Left colon (tissue), 2 donors: Measurements from ENCODE around the gene PARVA. TPM values are rescaled to one million over a fixed set of nuclear protein-coding genes. Genes with fewer than 3 reads are reported as not detected.

Experiments
- ATAC-seq: fragments of 200-7000 bp; cut with Tn5 transposase; one replicate; pipeline ENCODE4 v1.9.1; 2020; ENCODE audit warnings: mild to moderate bottlenecking, moderate library complexity
- DNase-seq, 2 donors: peaks; one replicate each; pipeline ENCODE4 v3.0.0-alpha.2; 2020
- intact Hi-C, 2 donors: fragments of 100-400 bp; cut with DNase I in 1 of 2; cut with micrococcal nuclease in 1 of 2; formaldehyde crosslinking; loops; one replicate each; pipeline versions ENCODE4 v1.11.2 to v1.14.0; 2022; cut with DNase I, micrococcal nuclease
- total RNA-seq, 2 donors: library from RNA; stranded (reverse); fragmentation: NEBNext Ultra II Directional; extraction: Animal tissue kit (Norgen Biotek cat#: 25700); gene quantifications; one replicate each; pipeline ENCODE4 v1.2.1, GENCODE V29; 2021
- donor health status: DM: no; HTN: no; CAD: no.
- donor health status: DM: yes; HTN: yes; CAD: no.

PARVA gene
- total RNA-seq, 2 donors from 2014 or later = 55.3 to 70.4 TPM

DNA sequence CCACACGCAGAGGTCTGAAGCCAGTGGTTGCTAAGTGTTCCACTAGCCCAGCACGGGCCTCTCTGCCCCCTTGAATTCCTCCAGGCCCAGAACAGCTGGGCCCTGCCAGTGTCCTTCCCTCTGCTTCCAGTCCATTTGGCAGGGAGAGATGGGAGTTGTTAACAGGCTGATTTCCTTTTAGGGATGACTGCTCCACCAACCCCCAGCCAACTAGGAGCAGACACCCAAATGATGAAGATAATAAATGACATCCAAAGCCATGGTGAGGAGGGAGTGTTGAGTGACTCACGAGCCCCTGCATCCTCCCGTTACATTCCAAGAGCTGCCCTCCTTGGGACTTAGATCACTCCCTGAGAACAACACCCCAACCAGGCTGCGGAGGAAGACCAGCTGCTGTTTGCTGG lies 20.6 kb downstream of the PARVA start:
- ATAC-seq (peak; percentile 44), DNase-seq (peak in 1 of 2 donors; percentile 80)
- intact Hi-C loops = no loop called here

DNA sequence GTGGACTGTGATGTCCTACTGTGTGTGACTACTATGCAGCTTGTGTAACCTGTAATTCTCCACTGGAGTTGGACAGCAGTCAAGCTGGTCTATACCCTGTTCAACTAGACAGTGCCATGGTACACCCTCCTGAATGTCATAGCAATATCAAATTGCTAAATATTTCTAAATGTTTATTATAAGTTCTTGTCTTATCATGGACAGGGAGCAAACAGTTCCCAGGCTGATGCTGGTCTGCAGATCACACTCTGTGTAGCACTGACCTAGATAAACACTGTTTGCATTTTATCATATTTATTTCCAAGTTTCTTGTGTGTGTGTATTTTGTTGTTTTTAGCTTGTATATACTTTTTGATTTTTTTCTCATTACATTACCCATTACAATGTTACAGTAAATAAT lies 22.0 kb downstream of the PARVA start:
- no peak for ATAC-seq
- intact Hi-C loops = no loop called here
- no peak for DNase-seq

DNA sequence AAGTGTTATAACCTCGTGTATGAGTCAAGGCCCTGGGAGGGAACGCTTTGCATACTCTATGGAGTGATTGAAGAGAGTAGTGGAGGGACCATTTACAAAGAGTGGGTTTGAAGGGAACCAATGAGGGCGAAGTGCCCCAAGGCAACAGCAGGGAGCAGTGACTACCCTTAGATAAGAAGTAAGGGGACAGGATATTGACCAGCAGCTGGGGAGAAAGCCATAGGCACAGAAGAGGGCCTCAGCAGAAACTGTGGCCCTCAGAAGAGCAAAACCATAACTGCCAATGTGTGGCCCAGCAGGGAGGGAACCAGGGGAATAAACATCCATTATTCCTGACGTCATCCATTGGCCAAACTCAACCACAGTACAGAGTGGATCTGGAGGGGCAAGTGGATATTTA lies 24.7 kb downstream of the PARVA start:
- intact Hi-C loops = no loop called here
- DNase-seq (no peak), ATAC-seq (no peak)

DNA sequence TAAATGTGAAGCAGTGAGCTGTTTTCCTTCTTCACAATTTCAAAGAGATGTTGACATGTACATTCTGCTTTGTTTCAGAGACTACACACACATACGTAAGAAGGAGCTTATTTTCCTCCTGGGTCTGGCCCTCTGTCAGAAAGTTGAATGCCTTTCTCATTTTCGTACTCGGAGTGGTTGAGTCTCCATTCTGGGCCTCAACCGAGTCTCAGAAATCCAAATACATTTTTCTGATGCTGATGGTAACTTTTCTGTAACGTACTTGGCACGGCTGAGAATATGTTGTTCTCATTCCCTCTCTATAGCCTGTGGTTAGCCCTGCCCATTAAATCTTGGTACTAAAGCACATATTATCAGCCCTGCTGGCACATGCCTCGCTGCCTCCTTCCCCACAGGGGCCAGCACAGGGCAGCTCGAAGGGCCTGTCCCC lies 25.3 kb downstream of the PARVA start:
- intact Hi-C loops = no loop called here
- no peak for ATAC-seq
- no peak for DNase-seq

DNA sequence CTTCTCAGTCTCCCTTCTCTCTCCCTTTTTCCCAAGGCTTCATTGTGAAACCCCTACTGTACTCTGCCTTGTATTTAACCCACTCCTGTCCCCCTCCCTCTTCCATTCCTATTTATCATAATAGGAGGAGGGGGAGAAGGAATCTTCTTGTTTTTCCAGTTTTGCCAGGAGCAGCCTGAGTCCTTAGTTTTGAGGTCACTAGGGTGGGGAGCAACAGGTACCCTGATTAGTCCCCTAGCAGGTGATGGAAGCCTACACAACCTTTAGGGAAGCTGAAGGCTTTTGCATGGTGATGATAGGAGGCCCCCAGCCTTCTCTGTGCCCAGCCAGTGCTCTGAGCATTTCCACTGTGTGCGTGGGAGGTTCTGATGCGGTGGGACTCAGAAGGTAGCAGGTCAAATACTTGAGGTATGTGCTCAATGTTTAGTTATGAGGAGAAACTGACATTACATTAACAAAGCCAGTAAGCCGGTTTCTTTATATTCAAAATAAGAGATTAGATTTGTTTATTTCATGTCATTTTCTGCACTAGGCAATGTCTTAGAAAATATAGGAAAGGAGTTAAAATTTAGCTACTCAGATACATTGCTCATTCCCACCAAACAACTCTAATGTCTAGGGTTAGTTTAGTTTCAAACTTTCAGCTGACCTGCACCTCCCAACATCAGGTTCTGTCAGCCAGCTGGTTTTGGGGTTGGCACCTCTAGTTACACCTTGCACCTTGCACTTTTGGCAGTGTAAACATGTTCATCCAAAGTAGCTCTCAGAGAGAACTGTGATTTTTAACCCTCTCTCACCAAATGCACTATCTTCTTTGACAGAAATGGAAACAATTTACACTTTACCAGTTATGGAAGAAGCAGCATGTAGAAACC lies 26.0 kb downstream of the PARVA start:
- intact Hi-C loops = no loop called here
- ATAC-seq = no peak
- DNase-seq = no peak

DNA sequence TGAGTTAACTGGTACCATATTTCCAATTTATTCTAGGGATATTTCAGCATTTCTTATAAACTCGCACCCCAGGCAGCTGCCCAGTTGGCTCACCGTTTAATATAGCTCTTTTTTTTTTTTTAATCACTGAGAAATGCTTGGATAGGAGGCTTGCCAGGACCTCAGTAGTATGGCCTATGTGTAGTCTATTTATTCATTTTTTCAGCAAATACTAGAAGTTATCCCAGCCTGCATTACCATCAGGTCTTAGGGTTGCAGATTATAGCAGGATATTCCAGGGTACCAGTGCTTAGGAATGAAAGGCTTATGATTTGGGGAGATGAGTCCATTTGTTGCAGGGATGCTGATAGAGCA lies 26.6 kb downstream of the PARVA start:
- ATAC-seq (no peak), DNase-seq (no peak)
- intact Hi-C loops = no loop called here

DNA sequence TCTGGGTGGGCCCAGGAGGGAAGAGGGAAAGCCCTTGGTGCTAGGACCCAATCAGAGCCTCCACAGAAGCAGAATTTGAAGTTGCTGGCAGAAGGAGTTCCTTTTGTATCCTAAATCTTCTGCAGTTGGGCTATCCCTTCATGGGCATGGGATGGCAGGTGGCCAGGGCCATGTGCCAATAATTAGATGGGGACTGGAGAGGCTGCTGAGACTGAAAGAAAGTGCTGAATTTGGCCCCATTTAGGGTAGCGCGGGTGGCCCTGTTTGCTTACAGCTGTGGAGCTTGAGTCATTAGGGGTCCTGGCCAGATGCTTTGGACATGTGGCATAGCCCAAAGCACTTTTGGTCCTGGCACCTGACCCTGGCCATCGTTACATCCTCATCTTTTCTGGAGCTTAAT lies 27.1 kb downstream of the PARVA start:
- no peak for ATAC-seq

DNA sequence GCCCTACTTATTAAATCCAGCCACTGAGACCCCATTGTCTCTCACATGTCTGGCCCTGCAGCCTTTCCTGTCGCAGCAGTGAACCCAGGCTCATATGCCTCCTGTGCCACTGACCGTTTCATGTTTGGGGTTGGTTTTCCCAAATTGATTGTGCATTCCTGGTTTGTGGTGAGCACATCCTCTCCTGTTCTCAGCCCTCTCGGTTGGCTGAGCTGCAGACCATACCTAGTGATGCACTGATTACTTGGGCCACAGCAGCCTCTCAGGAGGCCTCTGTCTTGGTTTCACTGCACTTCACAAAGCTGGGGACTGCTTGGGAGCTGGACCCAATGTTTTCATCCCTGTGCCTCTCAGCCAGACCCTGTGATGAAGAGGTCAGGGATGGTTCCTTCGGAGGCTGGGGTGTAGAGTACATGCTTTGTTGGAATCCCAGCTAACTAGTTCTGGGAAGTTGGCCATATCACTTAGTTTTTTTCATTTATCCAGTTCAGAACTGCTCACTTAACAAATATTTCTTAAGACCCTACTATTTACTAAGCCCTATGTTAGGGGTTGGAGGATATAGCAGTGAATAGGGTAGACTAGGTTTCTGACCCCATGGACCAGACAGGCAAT lies 30.9 kb downstream of the PARVA start:
- ATAC-seq (no peak), DNase-seq (no peak)
- intact Hi-C loops = no loop called here

More for the DNA sequence above, 27.1 kb downstream of the PARVA start:
- DNase-seq = no peak
- intact Hi-C loops = no loop called here

DNA sequence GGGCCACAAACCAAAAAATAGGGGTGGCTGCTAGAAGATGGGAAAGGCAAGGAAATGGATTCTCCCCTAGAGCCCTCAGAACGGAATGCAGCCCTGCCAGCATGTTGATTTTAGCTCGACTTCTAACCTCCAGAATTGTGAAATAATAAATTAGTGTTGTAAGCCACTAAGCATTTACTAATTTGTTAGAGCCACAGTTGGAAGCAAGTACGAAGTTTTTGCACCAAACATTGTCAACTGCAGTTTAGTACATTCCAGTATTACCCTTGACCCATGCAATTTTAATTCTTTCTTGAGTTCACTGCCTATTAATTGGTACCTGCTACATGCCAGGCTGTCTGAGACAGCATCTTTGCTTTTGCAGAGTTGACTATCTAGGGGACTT lies 32.2 kb downstream of the PARVA start:
- intact Hi-C loops = loop anchor here in 1 of 2 donors (5.0 kb wide), 1 partner anchor 483 kb away; no protein-coding TSS in a partner anchor
- no peak for DNase-seq
- ATAC-seq = no peak

DNA sequence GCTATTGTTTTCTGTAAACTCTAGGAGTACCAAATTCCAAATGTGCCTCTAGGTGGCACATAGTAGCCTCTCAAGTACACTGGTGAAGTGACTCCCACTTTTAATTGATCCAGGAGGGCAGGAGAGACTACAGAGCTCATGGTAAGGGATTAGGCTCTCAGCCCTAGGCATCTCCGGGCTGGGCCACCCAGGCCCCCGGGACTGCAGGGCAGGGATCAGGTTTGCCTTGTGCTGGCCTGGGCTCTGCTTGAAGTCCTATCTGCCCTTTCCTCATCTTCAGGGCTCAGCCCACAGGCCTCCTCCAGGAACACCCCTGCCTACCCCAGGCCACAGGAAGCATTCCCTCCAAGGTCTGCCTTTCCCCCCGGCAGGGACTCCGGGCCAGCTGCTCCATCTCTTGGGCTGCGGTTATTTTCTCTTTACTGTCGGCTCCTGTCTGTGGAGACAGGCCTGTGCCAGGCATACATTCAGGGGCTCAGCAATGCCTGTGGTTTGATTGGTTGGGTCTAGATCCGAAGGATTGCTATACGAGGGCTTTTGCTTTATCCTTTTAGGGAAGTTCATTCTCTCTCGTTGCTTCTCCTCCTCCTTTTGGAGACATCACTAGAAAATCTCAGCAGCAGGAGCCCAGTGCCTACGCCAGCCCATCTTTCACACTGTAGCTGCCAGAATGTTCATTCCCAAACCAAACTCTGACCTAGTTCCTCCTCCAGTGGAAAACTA lies 32.8 kb downstream of the PARVA start:
- ATAC-seq (peak; percentile 34), DNase-seq (peak in 1 of 2 donors; percentile 50)
- intact Hi-C loops = loop anchor here in 1 of 2 donors (5.0 kb wide), 1 partner anchor 482 kb away; no protein-coding TSS in a partner anchor

DNA sequence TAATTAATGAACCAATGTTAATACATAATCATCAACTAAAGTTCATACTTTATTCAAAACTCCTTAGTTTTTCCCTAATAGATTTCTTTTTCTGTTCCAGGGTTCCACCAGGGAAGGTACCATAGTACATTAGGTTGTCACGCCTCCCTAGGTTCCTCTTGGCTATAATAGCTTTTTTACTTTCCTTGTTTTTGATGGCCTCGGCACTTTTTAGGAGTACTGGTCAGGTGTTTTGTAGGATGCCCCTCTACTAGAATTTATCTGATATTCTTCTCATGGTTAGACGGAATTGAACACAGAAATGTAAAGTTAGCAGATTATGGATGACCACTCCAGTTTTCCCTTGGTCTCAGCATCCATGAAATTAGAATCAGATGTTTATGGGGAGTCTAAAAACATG lies 34.0 kb downstream of the PARVA start:
- intact Hi-C loops = loop anchor here in 1 of 2 donors (5.0 kb wide), 1 partner anchor 481 kb away; no protein-coding TSS in a partner anchor
- no peak for ATAC-seq
- no peak for DNase-seq

DNA sequence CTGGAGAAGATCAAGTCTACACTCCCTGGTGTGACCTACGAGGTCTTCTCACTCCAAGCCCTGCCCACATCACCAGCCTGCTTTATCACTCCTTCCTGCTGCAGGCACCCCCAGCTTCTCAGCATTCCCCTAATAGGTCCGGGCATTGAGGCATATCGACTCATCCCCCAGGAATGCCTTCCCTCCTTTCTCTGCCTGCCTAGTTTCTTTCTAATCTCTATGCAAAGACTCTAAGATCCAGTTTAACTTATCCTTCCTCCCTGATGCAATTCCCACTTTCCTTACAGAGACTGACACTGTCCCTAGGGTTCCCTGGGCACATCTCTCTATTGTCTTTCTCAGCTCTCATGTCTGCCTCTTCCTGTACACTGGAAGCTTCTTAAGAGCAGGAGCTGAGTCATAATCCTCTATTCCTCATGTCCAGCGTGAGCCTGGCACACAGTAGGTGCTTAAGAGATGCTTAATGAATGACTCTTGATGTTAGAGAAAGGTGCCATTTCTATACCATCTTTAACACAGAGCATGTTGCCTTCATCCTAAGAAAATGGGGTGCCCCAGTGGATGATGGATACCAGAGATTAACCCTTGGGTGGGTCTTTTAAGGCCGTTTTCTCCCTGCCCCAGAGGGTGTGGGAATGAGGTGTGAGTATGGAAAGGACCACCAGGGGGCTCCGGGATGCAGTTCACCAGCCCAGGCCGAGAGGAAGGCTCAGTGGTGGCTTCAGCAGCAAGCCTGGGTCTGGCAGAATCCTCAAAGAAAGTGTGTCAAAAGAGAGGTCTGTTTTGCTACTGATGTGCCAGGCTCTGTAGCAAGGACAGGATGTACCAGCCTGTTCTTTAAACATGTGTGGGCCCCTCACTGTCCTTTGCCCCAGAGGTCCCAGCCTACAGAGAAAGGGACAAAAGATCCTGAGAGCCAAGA lies 34.7 kb downstream of the PARVA start:
- intact Hi-C loops = loop anchor here in 1 of 2 donors (5.0 kb wide), 1 partner anchor 480 kb away; no protein-coding TSS in a partner anchor
- peak; percentile 87 for ATAC-seq

DNA sequence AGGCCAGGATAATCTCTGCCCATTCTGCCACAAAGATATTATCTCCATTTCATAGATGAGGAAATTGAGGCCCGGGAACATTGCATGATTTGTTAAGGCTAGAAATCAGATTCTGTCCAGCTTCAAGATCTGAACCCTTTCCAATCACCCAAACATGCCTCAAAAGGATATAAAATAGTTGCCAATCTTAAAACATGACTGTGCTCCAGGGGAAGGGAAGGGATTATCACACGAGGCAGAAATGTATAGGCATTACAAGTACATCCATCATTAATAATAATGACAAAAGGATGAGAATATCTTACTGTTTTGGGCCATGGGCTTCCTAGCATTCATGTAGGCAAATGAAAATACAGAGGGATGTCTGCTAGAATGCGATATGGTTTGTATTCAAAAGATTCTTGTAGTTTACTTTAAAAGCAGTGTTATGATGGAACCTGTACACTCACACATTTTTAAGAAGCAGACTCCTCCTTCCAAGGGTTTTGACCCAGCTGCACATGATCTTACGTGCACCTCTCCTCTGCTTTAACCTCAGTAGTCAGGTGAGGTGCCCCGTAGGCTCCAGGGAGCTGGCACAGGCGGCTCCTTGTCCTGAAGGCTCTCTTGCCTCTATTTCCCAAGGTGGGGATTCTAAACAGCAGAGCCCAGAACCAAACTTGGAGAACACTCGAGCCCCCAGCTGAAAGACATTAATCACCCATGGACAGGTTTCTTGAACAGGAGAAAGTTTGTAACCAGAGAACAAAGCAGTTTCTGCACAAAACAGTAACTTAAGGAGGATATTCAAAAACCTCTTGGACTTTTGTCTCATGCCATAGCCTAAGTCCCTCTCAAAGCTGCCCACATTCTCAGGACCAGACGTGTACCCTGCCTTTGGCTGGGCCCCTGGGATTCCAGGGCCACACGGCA lies 36.0 kb downstream of the PARVA start:
- no peak for ATAC-seq
- DNase-seq = no peak
- intact Hi-C loops = loop anchor here in 1 of 2 donors (5.0 kb wide), 1 partner anchor 479 kb away; no protein-coding TSS in a partner anchor

More for the DNA sequence above, 34.7 kb downstream of the PARVA start:
- peak; percentile 63 to 67 for DNase-seq

DNA sequence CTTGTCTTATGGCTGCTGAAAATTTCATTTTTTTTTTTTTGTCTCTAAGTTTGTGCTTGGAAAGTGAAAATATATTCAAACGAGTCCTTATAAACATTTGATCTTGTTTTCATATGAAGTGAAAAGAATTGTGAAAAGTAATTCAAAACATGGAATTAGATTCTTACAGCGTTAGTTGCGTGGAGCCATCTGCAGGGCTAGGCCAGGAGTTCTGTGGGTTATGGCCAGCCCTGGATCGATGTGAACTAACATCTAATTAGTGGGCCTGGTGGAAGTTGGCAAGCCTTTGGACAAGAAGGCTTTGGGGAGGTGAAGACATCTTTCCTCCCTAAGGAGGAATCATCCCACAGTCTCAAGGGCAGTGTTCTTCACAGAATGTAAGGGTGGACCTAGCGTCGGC lies 37.2 kb downstream of the PARVA start:
- DNase-seq (no peak), ATAC-seq (no peak)
- intact Hi-C loops = loop anchor here in 1 of 2 donors (5.0 kb wide), 1 partner anchor 478 kb away; no protein-coding TSS in a partner anchor

DNA sequence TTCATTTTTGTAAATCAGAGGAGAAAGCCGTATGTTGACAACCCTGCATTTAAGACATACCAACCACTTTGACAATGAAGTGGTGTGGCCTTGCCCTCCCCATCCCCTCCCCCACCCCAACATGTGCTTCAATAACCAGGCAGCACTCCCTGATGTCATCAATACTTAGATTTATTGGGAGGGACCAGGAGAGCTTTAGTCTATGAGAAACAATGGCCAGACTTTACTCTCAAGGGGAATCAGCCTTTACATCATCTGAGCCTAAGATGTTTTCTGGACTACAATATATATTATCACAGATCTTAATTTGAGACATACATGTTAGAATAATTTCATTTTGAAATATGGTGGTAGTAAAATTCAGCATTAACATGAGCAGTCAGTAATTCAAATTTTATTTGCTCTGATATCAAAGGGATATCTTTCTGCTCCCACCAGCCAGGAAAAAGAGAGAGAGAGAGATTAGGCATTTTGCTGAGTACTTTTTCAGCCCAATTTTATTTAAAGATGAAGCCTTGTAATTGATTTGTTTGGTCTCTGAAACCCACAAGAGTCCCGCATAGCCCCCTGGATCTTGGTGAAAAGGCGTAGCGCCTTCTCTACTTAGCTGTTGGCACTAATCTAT lies 38.1 kb downstream of the PARVA start:
- intact Hi-C loops = no loop called here
- ATAC-seq (no peak), DNase-seq (no peak)

DNA sequence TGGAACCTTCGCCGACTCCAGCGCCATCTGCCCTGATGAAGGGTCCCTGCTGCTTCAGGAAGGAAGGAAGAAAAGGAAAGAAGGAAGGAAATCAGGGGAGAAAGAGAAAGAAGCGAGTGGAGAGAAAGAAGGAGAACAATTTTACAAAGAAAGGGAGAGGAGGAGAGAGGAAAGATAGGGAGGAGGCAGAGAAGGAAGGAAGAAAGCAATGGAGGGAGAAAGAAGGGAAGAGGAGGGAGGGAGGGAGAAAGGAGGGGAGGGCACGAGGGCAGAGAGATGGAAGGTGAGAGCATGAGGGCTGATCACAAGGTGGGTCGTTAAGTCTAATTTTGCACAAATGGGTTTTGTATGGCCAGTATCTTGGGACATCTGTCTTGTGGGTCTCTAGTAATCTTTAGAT lies 39.2 kb downstream of the PARVA start:
- DNase-seq (no peak), ATAC-seq (no peak)
- intact Hi-C loops = no loop called here
